H9 (cell line): ENCODE data around the gene GATA2. TPM values are rescaled to one million over a fixed set of nuclear protein-coding genes. Genes with fewer than 3 reads are reported as not detected.

Experiments used
- DNase-seq: peaks from one replicate; pipeline ENCODE4 v3.0.0-alpha.2; 2017
- H2AFZ ChIP-seq: one replicate; pipeline ENCODE4 v1.6.1; 2013; ENCODE audit warnings: mild to moderate bottlenecking, low read length, control low read depth, moderate library complexity
- H2AK5ac ChIP-seq: 2 replicates; pipeline ENCODE4 v1.6.1; 2013; ENCODE audit warnings: low read length, control low read depth, mixed read lengths; ENCODE audit not compliant: insufficient read length
- H2BK120ac ChIP-seq: one replicate; pipeline ENCODE4 v1.6.1; 2013; ENCODE audit warnings: low read depth, mild to moderate bottlenecking, low read length, control low read depth, inconsistent platforms; ENCODE audit not compliant: poor library complexity, severe bottlenecking
- H2BK12ac ChIP-seq: 2 replicates; pipeline ENCODE4 v1.6.1; 2013; ENCODE audit warnings: low read length, control low read depth, mixed read lengths, low read depth; ENCODE audit not compliant: insufficient read length
- H2BK15ac ChIP-seq: 2 replicates; pipeline ENCODE4 v1.6.1; 2013; ENCODE audit warnings: low read depth, low read length, control low read depth
- H2BK20ac ChIP-seq: one replicate; pipeline ENCODE4 v1.6.1; 2013; ENCODE audit warnings: low read depth, mild to moderate bottlenecking, low read length, control low read depth, inconsistent platforms; ENCODE audit not compliant: poor library complexity, severe bottlenecking
- H2BK5ac ChIP-seq: 2 replicates; pipeline ENCODE4 v1.6.1; 2013; ENCODE audit warnings: low read length, control low read depth, mixed read lengths; ENCODE audit not compliant: insufficient read length
- H3K14ac ChIP-seq: 2 replicates; pipeline ENCODE4 v1.6.1; 2013; ENCODE audit warnings: low read length, control low read depth; ENCODE audit not compliant: insufficient read depth
- H3K18ac ChIP-seq: 2 replicates; pipeline ENCODE4 v1.6.1; 2013; ENCODE audit warnings: low read depth, mild to moderate bottlenecking, mixed read lengths, low read length, control low read depth; ENCODE audit not compliant: insufficient read length
- H3K23ac ChIP-seq: 2 replicates; pipeline ENCODE4 v1.6.1; 2013; ENCODE audit warnings: low read length, control low read depth, mixed read lengths, low read depth; ENCODE audit not compliant: insufficient read length
- H3K23me2 ChIP-seq: 2 replicates; pipeline ENCODE4 v1.6.1; 2013; ENCODE audit warnings: low read depth, mild to moderate bottlenecking, mixed read lengths, low read length, control low read depth; ENCODE audit not compliant: insufficient read length, poor library complexity, severe bottlenecking
- H3K27ac ChIP-seq: 2 replicates; pipeline ENCODE4 v1.5.1; 2013; ENCODE audit warnings: low read length, control low read depth, mixed read lengths, low read depth; ENCODE audit not compliant: insufficient read length
- H3K27me3 ChIP-seq: 2 replicates; pipeline ENCODE4 v1.6.1; 2013; ENCODE audit warnings: low read length, control low read depth, inconsistent platforms; ENCODE audit not compliant: insufficient read depth
- H3K4ac ChIP-seq: 2 replicates; pipeline ENCODE4 v1.6.1; 2013; ENCODE audit warnings: low read depth, mild to moderate bottlenecking, control low read depth, inconsistent platforms, low read length, moderate library complexity
- H3K4me1 ChIP-seq: 2 replicates; pipeline ENCODE4 v1.6.1; 2013; ENCODE audit warnings: low read length, control low read depth, inconsistent platforms; ENCODE audit not compliant: insufficient read depth
- H3K4me2 ChIP-seq: 2 replicates; pipeline ENCODE4 v1.6.1; 2013; ENCODE audit warnings: low read length, control low read depth, mixed read lengths; ENCODE audit not compliant: insufficient read length, insufficient read depth
- H3K56ac ChIP-seq: 2 replicates; pipeline ENCODE4 v1.6.1; 2013; ENCODE audit warnings: low read depth, mild to moderate bottlenecking, mixed read lengths, low read length, control low read depth; ENCODE audit not compliant: insufficient read length
- H3K79me1 ChIP-seq: 2 replicates; pipeline ENCODE4 v1.6.1; 2013; ENCODE audit warnings: low read depth, mild to moderate bottlenecking, moderate library complexity, low read length, control low read depth, inconsistent platforms; ENCODE audit not compliant: insufficient read depth, poor library complexity, severe bottlenecking
- H3K79me2 ChIP-seq: 2 replicates; pipeline ENCODE4 v1.6.1; 2013; ENCODE audit warnings: low read length, control low read depth, inconsistent platforms; ENCODE audit not compliant: insufficient read depth
- H3K9ac ChIP-seq: 2 replicates; pipeline ENCODE4 v1.6.1; 2013; ENCODE audit warnings: low read length, control low read depth, mixed read lengths; ENCODE audit not compliant: insufficient read length; ENCODE audit errors: extremely low read depth
- H3K9me3 ChIP-seq: one replicate; pipeline ENCODE4 v1.6.1; 2013; ENCODE audit warnings: low read depth, low read length, inconsistent platforms; ENCODE audit not compliant: control insufficient read depth
- H3T11ph ChIP-seq: one replicate; pipeline ENCODE4 v1.6.1; 2013; ENCODE audit warnings: mild to moderate bottlenecking, low read length, control low read depth, inconsistent platforms
- H4K20me1 ChIP-seq: one replicate; pipeline ENCODE4 v1.6.1; 2013; ENCODE audit not compliant: control insufficient read depth, insufficient read length, insufficient read depth
- H4K5ac ChIP-seq: 2 replicates; pipeline ENCODE4 v1.6.1; 2013; ENCODE audit warnings: low read depth, mild to moderate bottlenecking, mixed read lengths, low read length, control low read depth; ENCODE audit not compliant: insufficient read length
- H4K8ac ChIP-seq: replicated peaks from 2 replicates; pipeline ENCODE4 v1.6.1; 2013; ENCODE audit warnings: low read length, control low read depth, mixed read lengths, low read depth; ENCODE audit not compliant: insufficient read length
- H4K91ac ChIP-seq: 2 replicates; pipeline ENCODE4 v1.6.1; 2013; ENCODE audit warnings: low read depth, mild to moderate bottlenecking, moderate library complexity, mixed read lengths, low read length, control low read depth; ENCODE audit not compliant: insufficient read length
- H3K27ac Mint-ChIP-seq, 3 experiments: 2 replicates in 2 of 3; 3 replicates in 1 of 3; pipeline ENCODE4 v1.8.0; 2020 to 2021; ENCODE audit warnings: mixed read lengths in 3 of 3, mild to moderate bottlenecking in 1 of 3, moderate library complexity in 1 of 3
- H3K27me3 Mint-ChIP-seq: 2 replicates; pipeline ENCODE4 v1.8.0; 2021; ENCODE audit warnings: low read depth, mild to moderate bottlenecking, moderate library complexity, mixed read lengths
- H3K36me3 Mint-ChIP-seq, 3 experiments: 2 replicates in 2 of 3; 3 replicates in 1 of 3; pipeline ENCODE4 v1.8.0; 2020 to 2021; ENCODE audit warnings: low read depth in 3 of 3, mixed read lengths in 3 of 3; ENCODE audit not compliant: insufficient read depth in 1 of 3
- H3K4me1 Mint-ChIP-seq, 2 experiments: 2 replicates each; pipeline ENCODE4 v1.8.0; 2020; ENCODE audit warnings: mixed read lengths in 2 of 2
- H3K4me3 Mint-ChIP-seq, 2 experiments: 2 replicates in 1 of 2; 3 replicates in 1 of 2; pipeline ENCODE4 v1.8.0; 2020 to 2021; ENCODE audit warnings: mild to moderate bottlenecking in 2 of 2, mixed read lengths in 2 of 2, moderate library complexity in 1 of 2
- H3K9me3 Mint-ChIP-seq, 2 experiments: 2 replicates in 1 of 2; 3 replicates in 1 of 2; pipeline ENCODE4 v1.8.0; 2020; ENCODE audit warnings: mild to moderate bottlenecking in 2 of 2, mixed read lengths in 2 of 2, moderate library complexity in 1 of 2
- CTCF ChIP-seq: fragments of 200-600 bp; sonication (generic); conservative IDR thresholded peaks from 3 replicates; pipeline ENCODE4 v1.8.0; 2021; ENCODE audit warnings: antibody characterized with exemption, mild to moderate bottlenecking
- WGBS: extraction: QIAGEN DNeasy Blood & Tissue Kit; methylation state at CpG from one replicate; pipeline ENCODE4 v1.1.7; 2013; ENCODE audit warnings: missing lambda C conversion rate, low lambda C conversion rate, mixed read lengths; ENCODE audit not compliant: insufficient read length; ENCODE audit errors: extremely low coverage; 5-methylcytosine and 5-hydroxymethylcytosine counted together
- total RNA-seq: library from RNA; stranded (reverse); gene quantifications from 2 replicates; pipeline ENCODE4 v1.2.1, GENCODE V29; 2021

GATA2 gene
- total RNA-seq, 1 experiment from 2014 or later, result 1.9 TPM

GRCh38 chr3:128464188-128464587, 28.8 kb downstream of the GATA2 start:
- Histone ChIP-seq H2BK5ac (no peak overlapping the region), H2BK15ac (no peak overlapping the region), H4K5ac (no peak overlapping the region), H3K9ac (no peak overlapping the region), H3K23ac (no peak overlapping the region), H3K4me1 (no peaks in the 10 kb centered on the region), H3K79me2 (no peaks in the 10 kb centered on the region), H4K91ac (no peak overlapping the region), H3K27me3 (no peaks in the 10 kb centered on the region), H3K4ac (no peak overlapping the region), H3T11ph (no peak overlapping the region), H3K23me2 (no peaks in the 10 kb centered on the region), H2BK20ac (no peak overlapping the region), H3K9me3 (no peaks in the 10 kb centered on the region), H3K27ac (no peak overlapping the region), H2BK120ac (no peak overlapping the region), H4K20me1 (no peaks in the 10 kb centered on the region), H2AK5ac (no peak overlapping the region), H3K56ac (no peak overlapping the region), H3K14ac (no peak overlapping the region), H2BK12ac (no peak overlapping the region), H3K18ac (no peak overlapping the region), H3K4me2 (no peak overlapping the region), H4K8ac (no peak overlapping the region), H2AFZ (no peak overlapping the region), H3K79me1 (no peaks in the 10 kb centered on the region)
- H3K27ac Mint-ChIP-seq, result no peak overlapping the region
- peaks cover 78% of the 10 kb centered on the region for H3K27me3 Mint-ChIP-seq
- WGBS, result no CpG with 5 or more reads among the region's 7 CpGs
- H3K4me1 Mint-ChIP-seq, result peaks cover 6 to 13% of the 10 kb centered on the region in 2 experiments; a peak in 3 of 4 replicates
- peaks cover 0 to 2% of the 10 kb centered on the region in 2 experiments; a peak in 3 of 5 replicates for H3K9me3 Mint-ChIP-seq
- no peak overlapping the region for H3K4me3 Mint-ChIP-seq
- TF ChIP-seq CTCF, result peak; percentile 42; the same call in 2 of the 3 replicates
- no peak for DNase-seq
- no peaks in the 10 kb centered on the region; a peak in 1 of 7 replicates for H3K36me3 Mint-ChIP-seq
